Erythroblast (primary cell): ENCODE data around the gene AFM.

ENCODE experiments used
- DNase-seq, 2 experiments: peaks; one replicate each; lab custom pipeline; 2025; lab: John Stamatoyannopoulos, UW
- GATA1 ChIP-seq: IDR thresholded peaks from 2 replicates; pipeline ENCODE4 v1.6.1; 2011; ENCODE audit warnings: low read depth, mild to moderate bottlenecking, control low read depth, low read length, moderate library complexity
- POLR2A ChIP-seq: IDR thresholded peaks from 2 replicates; pipeline ENCODE4 v1.6.1; 2011; ENCODE audit warnings: mild to moderate bottlenecking, low read length

The AFM gene

DNA sequence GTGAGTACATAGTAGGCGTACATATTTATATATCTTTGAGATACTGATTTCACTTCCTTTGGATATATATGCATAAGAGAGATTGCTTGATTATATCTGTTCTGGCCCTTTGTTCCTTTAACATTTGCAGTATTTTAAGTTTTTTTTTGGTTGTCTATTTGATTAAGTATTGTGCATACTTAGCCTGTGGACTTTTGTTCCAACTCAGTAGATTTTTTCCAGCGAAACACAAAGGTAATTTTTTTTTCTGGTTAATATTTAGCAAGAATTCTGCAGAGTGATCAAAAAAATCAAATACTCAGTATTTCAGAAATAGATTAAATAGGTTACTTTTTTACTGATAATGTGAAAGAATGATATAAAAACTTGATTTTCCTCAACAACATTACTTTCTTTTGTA is at the start of gene AFM:
Gene AFM, plus strand, starts transcription at position 388 of the 400 bp plus-strand sequence. CDS start 31 bp downstream, outside the sequence.
- DNase-seq, result no peak
- TF ChIP-seq POLR2A, result no peak
- no peak for TF ChIP-seq GATA1

GRCh38 chr4:73431813-73432168 is 49.8 kb upstream of the AFM start:
- DNase-seq, result no peak

DNA sequence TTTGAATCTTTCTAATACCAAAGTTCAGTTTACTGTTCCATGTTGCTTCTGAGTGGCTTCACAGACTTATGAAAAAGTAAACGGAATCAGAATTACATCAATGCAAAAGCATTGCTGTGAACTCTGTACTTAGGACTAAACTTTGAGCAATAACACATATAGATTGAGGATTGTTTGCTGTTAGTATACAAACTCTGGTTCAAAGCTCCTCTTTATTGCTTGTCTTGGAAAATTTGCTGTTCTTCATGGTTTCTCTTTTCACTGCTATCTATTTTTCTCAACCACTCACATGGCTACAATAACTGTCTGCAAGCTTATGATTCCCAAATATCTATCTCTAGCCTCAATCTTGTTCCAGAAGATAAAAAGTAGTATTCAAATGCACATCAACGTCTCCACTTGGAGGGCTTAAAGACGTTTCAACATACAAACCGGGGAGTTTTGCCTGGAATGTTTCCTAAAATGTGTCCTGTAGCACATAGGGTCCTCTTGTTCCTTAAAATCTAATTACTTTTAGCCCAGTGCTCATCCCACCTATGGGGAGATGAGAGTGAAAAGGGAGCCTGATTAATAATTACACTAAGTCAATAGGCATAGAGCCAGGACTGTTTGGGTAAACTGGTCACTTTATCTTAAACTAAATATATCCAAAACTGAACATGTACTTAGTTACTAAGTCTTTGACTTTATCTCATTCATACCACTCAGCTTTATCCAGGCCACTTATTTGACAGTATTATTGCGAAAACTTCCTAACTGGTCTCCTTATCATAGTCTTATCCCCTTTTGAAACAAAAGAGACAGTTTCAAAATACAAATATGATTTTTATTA is 49.2 kb upstream of the AFM start:
- TF ChIP-seq GATA1 (no peak), POLR2A (no peak)
- peak in 1 of 2 experiments; percentile 8 for DNase-seq

More at GRCh38 chr4:73431813-73432168, 49.8 kb upstream of the AFM start:
- no peak for TF ChIP-seq GATA1
- no peak for TF ChIP-seq POLR2A

DNA sequence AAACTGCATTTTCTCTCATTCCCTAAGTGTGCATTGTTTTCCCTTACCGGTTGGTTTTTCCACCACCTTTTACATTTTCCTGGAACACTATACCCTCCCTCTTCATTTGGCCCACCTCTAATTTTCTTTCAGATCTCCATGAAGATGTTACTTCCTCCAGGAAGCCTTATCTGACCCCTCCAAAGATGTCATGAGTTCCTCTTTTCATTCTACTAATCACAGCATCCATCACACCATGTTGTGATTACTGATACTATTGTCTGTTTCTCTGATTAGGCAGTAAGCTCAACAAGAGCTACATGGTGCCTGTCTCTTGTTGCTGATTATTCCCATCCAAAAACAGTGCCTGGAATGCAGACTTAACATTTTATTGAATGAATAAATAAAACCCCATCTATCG is 48.4 kb upstream of the AFM start:
- DNase-seq, result no peak
- no peak for TF ChIP-seq POLR2A
- TF ChIP-seq GATA1, result no peak

DNA sequence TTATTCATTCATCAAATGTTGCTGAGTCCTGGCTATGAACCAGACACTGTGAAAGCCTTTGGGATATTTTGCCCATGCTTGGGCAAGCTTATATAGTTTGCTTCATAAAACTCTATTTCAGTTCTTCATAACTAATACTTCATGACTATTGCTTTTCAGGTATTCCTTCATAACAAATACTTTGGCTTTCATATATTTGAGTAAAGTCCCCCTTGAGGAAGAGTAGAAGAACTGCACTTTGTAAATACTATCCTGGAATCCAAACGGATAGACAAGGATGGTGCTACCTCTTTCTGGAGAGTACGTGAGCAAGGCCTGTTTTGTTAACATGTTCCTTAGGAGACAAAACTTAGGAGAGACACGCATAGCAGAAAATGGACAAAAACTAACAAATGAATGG is 47.2 kb upstream of the AFM start:
- peak in 1 of 2 experiments; percentile 7 for DNase-seq
- TF ChIP-seq POLR2A (no peak), GATA1 (no peak)

DNA sequence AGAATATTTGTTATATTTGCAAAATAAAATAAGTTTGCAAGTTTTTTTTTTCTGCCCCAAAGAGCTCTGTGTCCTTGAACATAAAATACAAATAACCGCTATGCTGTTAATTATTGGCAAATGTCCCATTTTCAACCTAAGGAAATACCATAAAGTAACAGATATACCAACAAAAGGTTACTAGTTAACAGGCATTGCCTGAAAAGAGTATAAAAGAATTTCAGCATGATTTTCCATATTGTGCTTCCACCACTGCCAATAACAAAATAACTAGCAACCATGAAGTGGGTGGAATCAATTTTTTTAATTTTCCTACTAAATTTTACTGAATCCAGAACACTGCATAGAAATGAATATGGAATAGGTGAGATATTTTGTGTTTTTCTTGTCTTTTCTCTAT is 45.6 kb upstream of the AFM start, which contains the start of gene AFP:
Gene AFP, plus strand, starts transcription at position 238 of the 400 bp plus-strand sequence. Its CDS starts 42 bp downstream, at position 280.
- DNase-seq, result no peak
- no peak for TF ChIP-seq GATA1
- no peak for TF ChIP-seq POLR2A

DNA sequence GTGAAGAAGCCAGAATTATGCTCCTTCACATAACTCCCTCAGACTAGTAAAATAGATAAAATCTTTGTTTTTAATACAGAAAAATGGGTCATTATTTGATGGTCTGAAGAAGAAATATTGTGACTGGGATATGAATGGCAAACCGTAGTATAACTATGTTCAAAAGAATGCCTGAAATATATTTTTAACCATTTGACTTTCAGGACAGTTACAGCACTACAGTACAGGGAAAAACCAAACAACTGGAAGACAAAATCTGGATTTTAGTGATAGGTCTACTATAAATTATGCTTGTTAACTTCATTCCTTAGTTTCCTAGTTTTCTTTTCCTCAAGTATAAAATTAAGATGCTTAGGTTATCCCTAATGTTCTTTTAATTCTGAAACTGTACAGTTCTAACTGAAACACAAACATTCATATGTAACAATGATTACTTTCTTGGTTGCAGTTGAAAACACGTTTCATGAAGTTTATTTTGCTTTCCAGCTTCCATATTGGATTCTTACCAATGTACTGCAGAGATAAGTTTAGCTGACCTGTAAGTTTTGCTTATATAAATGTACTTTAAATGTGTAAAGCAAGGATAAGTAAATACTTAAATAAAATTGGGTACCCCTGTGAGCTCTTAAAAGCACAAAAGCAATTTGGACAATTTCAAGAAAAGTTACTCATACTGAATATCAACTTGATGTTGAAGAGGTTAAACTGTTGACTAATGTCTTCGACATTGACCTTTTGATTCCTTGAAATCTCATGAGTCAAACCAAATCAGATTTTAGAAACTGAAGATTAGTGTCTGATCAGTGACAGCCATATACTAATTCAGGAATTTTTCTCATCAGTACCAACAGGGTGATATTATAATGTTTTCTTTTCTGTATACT is 44.6 kb upstream of the AFM start:
- DNase-seq, result no peak
- TF ChIP-seq POLR2A, result no peak
- TF ChIP-seq GATA1, result no peak

GRCh38 chr4:73437558-73437956 is 44.0 kb upstream of the AFM start:
- DNase-seq, result no peak
- TF ChIP-seq GATA1, result no peak
- no peak for TF ChIP-seq POLR2A

DNA sequence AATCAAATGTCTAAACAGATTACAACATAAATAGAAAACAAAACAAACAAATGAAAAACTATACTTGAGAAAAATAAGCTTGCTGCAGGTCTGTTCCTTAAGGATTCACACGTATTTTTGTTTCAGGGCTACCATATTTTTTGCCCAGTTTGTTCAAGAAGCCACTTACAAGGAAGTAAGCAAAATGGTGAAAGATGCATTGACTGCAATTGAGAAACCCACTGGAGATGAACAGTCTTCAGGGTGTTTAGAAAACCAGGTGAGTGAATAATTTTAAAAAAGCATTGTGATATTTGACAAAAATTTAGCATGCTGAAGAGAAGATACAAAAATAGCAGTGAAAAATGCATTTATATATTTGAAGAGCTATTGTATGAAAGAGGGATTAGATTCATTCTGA is 43.5 kb upstream of the AFM start:
- DNase-seq, result no peak

GRCh38 chr4:73438582-73439215 is 42.8 kb upstream of the AFM start:
- no peak for TF ChIP-seq GATA1
- no peak for TF ChIP-seq POLR2A
- no peak for DNase-seq

More for the DNA sequence above, 43.5 kb upstream of the AFM start:
- TF ChIP-seq GATA1 (no peak), POLR2A (no peak)

DNA sequence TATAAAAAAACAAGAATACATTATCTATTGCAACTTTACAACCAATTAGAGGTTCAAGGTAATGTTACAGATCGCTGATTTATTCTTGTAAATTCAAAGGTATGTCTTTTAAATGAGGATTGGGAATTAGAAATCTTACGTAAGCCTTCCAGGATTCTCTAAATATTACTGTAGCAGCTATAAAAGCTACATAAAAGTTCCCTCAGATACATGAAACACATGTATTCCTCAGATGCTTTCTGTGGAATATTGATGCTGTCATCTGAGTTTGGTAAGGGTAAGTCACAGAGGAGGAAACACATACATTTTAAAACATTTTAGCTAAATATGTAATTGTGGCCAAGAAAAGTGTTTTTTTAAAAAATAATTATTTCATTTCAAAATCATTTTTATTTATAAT is 42.1 kb upstream of the AFM start:
- no peak for DNase-seq
- TF ChIP-seq GATA1 (no peak), POLR2A (no peak)

DNA sequence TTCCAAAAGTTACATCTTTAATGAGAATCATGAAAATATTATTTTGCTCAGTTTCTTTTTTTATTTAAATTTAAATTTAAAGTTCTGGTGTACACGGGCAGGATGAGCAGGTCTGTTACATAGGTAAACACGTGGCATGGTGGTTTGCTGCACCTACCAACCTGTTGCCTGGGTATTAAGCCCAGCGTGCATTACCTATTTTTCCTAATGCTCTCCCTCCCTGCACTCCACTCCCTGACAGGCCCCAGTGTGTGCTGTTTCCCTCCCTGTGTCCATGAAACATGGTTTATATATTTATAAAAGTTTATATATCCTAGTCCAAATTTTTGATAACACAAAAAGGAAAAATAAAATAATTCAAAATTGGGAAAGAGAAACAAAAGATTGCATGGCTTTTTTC is 41.6 kb upstream of the AFM start:
- DNase-seq, result no peak
- TF ChIP-seq GATA1, result no peak
- no peak for TF ChIP-seq POLR2A

GRCh38 chr4:73440653-73441052 is 40.9 kb upstream of the AFM start:
- no peak for TF ChIP-seq POLR2A
- no peak for TF ChIP-seq GATA1

More at GRCh38 chr4:73440653-73441052, 40.9 kb upstream of the AFM start:
- DNase-seq, result no peak
